AG20443 (cell line): ENCODE results near the gene ADARB2.
"Not testable (repeated sequence)": the region's sequence is repeated elsewhere in the genome, so short reads cannot be mapped to it uniquely, and the experiment has no call there.

Source experiments
- DNase-seq: peaks from one replicate; pipeline ENCODE4 v3.0.0; 2012; ENCODE audit warnings: low spot score, mixed read lengths

Gene ADARB2

GRCh38 chr10:1737222-1738061 is at the start of gene ADARB2:
TSS of gene ADARB2 (minus strand) at chr10:1737525.
- no peak for DNase-seq

DNA sequence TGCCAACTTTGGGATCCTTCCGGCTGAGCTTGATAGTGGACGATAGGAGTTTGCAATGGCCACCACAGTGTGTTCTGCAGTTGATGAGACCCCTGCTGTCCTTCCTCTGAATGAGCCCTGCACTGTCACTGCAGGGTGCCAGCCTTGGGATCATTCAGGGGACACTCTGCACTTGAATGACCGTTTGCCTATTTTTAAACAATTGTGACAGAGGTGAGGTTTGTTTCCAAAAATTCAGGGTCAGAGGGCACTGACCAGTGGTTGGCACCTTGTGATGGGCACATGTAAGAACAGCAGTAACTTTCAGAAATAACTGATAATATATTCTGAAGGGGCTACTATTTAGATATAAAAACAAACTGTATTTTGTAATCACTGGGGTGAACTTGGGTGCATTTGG is 48.5 kb upstream of the ADARB2 start:
- DNase-seq = no peak

DNA sequence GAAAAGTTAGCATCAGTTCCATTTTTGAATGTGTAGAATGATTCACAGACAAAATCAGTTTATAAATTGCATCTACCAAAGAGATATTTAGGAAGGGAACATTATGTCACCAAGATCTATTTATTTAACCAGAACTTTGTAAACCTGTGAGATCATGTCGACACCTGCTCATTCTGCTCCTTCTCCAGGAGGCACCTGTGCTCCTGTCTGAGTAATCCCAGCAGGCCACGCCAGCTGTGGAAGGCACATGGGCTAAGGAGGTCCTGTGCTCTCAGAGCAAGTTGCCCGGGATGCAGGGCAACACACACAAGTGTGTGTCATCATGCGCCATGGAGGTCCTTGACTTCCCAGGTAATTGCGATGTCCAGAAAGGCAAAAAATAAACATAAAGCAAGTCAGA is 45.5 kb upstream of the ADARB2 start:
- no peak for DNase-seq

GRCh38 chr10:1779796-1780195 is 42.5 kb upstream of the ADARB2 start:
- no peak for DNase-seq

DNA sequence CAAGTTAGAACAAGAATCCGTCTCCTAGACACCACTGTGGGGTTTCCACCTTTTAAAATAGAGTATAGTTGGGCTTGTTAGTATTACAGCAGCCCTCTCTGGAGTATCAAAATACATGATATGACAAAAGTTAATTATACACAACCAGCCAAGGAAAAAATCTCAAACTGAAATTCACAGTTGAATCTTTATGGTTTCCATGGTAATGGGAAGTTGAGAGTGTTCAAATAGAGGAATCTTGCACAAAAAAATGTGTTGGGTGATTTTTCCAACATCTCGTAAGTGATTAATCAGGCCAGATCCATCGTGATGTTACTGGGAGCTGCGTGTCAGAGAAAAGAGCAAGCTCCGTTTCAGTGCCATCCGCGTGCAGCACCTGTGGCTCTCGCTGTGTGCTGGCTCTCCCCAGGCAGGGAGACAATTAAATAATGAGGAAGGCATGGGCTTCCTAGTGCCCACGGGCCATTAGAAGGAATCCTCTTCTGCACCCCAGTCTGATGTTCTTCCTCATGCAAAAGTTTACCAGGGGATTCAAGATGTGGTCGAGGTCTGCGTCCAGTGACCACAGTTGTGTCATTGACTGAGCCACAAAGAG is 41.1 kb upstream of the ADARB2 start:
- DNase-seq = no peak

DNA sequence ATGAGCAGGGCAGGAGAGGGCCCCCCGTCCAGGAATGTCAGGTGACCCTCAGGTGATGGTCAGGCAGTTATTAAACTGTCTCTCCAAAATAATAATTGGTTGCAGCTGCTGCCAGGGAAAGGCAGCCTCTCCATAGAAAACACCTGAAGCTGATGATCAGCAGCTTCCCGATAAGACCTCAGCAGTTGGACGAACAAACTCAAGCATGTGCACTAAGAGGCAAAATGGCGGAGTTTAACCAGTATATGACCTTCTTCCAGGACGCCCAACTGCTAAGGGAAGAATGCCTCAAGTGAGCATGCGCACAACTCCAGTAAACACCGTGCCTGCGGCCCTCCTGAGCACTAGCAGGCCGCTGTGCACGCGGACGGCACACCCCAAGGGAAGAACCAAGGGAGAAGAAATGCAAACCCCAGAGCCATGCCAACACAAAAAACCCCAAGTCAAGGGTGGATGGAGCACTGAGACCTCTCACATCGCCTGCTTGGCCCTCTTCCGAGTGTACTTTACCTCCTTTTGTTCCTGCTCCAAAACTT is 38.9 kb upstream of the ADARB2 start:
- DNase-seq = no peak

GRCh38 chr10:1774796-1775195 is 37.5 kb upstream of the ADARB2 start:
- DNase-seq = no peak

GRCh38 chr10:1773204-1773603 is 35.9 kb upstream of the ADARB2 start:
- not testable (repeated sequence) for DNase-seq

GRCh38 chr10:1766049-1766448 is 28.7 kb upstream of the ADARB2 start:
- DNase-seq = no peak

GRCh38 chr10:1762076-1762475 is 24.8 kb upstream of the ADARB2 start:
- no peak for DNase-seq

DNA sequence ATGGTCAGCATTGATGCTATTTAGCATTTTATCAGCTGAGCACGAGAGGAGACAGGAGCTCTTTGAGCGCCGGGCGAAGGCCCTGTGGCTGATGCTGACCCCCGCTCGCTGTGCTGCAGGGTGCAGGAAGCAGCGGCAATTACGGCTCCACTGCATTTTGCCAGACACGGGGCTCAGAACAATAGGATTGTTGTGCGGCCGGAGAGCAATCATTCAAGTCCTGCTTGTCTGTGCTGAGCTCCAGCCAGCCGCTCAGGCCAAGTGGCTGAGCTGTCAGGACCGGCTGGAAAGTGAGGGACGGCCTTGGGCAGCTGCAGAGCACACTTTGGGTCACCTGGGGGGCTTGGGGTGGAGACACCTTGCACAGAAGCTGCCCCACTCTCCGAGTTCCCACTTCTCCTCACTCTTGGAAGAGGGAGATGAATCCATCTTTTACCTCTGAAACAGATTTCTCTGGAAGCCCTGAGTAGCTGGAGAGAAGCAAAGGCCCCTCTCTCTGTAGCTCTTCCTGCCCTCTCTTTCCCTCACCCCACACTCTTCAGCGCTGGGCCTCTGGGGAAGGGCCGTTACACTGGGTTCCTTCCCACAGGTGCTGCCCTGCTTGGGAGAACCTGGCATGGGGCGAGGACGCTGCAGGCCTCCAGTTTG is 17.3 kb upstream of the ADARB2 start:
- DNase-seq = no peak

DNA sequence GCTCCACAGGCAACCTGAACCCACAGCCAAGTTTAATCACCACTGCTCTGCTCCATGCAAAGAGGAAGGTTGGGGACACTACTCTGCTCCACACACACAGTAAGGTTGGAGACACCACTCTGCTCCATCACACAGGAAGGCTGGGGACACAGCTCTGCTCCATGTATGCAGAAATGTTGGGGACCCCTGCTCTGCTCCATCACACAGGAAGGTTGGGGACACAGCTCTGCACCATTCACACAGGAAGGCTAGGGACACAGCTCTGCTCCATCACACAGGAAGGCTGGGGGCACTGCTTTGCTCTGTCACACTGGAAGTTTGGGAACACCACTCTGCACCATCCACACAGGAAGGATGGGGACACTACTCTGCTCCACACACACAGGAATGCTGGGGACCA is 14.8 kb upstream of the ADARB2 start:
- no peak for DNase-seq

DNA sequence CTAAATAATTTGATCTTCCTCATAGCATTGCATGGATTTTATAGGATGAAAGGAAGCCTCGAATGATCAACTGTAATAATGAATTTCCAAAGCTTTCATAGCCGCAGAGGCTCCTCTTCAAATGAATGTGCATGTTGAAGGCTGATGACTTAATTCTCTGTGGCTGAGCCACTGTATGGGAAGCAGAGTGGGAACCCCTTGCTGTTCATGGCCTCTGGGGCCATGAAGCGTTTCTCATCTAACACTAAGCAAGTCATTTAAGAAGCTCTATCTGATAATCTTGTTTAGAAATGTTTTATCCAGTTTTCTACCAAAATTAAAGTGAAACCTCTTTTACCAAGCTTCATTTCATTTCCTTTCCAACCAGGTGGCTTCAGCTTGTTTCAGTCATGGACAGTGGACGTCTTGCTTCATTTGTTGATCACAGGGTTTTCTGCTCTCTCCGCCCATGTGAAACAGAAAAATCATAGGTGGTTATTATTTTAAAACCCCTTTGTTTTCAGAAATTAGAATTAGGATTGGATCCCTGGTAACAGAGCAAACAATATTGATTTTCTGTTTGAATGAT is 10.3 kb upstream of the ADARB2 start:
- DNase-seq = no peak

DNA sequence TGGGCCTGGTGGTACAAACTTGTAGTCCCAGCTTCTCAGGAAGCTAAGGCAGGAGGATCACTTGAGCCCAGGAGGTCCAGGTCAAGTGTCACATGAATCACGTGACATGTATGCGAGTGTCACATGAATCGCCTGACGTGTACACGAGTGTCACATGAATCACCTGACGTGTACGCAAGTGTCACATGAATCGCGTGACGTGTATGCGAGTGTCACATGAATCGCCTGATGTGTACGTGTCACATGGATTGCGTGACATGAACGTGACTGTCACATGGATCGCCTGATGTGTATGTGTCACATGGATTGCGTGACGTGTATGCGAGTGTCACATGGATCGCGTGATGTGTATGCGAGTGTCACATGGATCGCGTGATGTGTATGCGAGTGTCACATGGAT is 9.5 kb upstream of the ADARB2 start:
- no peak for DNase-seq

DNA sequence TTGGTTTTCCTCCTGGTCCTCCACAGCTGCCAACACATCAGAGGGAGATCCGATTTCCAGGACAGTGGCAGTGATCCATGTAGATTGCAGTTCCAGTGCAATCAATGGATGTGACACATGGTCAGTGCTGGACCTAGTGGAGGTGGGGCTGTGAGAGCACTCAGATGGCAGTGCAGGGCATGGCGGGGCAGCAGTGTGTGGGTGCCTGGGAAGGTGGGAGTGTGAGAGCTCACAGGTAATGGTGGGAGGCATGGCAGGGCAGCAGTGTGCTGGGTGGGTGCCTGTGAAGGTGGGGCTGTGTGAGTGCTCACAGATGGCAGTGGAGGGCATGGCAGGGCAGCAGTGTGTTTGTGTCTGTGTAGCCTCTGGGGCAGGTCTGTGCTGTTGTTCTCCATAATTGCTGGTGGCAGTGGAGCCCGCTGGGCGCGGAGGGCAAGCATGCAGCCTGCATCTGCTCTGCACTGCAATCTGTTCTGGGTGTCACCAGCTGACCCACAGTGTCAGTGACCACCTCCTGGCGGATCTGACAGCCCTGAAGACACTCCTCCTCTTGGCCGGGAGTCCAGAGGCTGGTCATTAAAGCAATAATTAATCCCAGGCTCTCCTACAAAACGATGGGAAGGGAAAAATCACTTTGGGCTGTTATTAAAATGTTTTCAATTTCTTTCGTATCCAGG is 8.6 kb upstream of the ADARB2 start:
- DNase-seq = no peak

GRCh38 chr10:1744524-1744923 is 7.2 kb upstream of the ADARB2 start:
- DNase-seq = no peak

DNA sequence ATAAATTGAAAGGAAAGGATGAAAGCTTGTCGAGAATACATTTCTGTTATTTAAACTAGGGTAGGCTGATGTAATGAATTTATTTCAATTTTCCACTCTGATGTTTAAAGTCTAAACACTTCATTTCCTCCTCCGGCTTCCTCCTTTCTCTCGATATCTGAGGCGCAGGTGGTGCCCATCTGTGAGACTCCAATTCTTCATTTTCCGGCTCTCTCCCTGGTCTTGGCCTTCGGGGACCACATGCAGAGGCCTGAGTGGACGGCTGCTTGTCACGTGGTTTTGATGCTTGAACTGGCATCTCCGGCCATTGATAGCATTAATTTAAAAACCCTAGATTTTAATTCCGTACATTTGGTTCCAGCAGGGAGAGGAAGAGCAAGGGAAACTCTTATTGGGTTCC is 5.8 kb upstream of the ADARB2 start:
- no peak for DNase-seq

DNA sequence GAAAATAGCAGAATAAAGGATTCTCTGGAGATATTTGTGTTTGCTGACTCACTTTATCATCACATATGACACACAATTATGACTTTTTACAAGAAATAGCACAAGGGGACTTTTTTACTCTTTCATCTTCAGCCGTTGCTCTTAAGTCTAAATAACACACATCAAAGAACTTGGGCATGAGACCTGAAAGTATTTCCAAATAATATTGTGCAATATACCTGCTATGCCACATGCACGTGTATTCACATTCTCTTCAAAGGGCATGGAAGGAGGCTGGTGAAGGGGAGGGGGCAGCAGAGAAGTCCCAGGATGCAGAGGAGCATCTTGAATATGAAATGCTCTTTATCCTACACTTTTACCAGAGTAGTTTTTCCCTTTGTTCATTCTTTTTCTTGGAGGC is 4.1 kb upstream of the ADARB2 start:
- DNase-seq = no peak

GRCh38 chr10:1739751-1740150 is 2.4 kb upstream of the ADARB2 start:
- no peak for DNase-seq

- DNase-seq = no peak
Measured at GRCh38 chr10:1738950-1739349, 1.6 kb upstream of the ADARB2 start.

- DNase-seq = no peak
Measured at GRCh38 chr10:1736972-1737221, 428 bp downstream of the ADARB2 start.

DNA sequence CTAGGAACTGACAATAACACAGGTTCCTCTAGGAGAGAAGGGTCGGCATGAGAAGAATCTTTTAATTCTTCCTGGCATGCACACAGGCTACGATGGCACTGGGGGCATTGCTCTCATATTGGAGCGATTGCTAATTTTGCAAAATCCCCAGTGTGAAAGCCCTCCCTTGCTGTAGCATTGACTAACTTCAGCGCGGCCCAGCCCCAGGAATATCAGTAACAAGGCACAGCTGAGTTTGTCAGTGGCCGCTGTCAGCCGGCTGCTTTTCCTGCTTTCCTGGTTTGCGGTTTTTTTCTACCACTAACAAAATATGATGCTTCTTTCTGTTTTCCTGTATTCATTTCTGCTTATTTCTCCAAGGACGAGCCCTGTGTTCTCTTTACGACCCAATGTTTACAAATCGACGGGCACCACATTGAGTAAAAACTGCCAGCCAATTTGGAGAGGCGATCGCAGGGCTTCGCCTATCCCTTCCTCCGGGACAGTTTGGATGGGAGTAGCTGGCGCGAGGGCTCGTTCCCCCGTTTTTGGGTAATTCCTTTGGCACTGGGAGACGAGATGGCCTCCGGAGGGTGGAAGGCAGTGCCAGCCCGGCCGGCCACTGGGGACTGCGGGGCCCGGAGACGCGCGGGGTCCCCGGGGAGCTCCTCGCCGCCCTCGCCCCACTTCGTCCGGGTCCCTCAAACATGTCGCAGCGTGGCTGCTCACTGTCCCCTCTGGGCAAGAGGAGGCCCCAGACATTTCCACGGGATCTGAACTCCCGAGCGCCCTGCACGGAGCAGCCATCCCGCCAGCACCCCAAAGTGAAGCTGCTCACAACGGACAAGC is 967 bp downstream of the ADARB2 start:
- no peak for DNase-seq
